GM12892 (cell line): ENCODE measurements around the gene CABYR.

ENCODE experiments used
- POLR2A ChIP-seq: IDR thresholded peaks from 2 replicates; pipeline ENCODE4 v1.6.1; 2011; ENCODE audit warnings: low read depth, low read length, control low read depth
- POLR2AphosphoS5 ChIP-seq: IDR thresholded peaks from 2 replicates; pipeline ENCODE4 v1.6.1; 2011; ENCODE audit warnings: low read depth, low read length, control low read depth

DNA sequence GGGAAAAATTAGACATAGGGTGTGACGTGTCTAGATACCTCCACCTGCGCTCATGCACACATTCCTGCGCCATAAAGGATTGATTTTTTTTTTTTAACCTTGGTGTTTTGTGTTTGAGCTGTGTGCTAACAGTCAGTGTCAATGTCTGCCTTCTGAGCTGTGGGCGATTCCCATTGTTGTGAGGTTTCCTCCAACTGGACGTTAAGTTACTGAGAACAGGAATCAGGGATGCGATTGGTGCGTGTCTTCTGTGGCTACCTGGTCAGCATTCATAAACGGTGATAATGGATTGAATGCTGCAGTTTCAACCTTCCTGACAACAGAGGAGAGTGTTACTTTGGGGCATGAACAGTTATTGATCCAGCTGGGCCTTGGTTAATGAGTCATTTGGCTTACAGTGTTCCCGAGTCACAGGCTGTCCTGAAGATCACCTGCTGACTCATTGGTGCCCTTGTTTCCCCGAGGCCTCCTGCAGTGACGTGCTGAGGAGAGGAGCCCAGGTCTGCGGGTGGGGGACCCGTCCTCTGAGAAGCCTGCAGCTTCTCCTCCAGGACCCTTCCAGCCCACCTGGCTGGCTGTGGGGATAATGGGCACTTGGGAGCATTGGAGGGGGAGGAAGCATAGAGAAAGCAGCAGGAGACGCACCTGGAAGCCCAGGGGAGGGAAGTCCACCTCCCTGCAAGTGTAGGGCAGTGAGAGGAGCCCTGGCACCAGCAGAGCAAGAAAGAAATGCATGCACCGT, 25.8 kb upstream of the CABYR start:
- TF ChIP-seq POLR2AphosphoS5 (no peak), POLR2A (no peak)
